Activated T-cell treated with anti-CD3 and anti-CD28 coated beads, Interleukin-2, amount 50 U/mL, for 24 hours (primary cell): ENCODE measurements around the gene JAZF1.
"Not testable (repeated sequence)": the region's sequence is repeated elsewhere in the genome, so short reads cannot be mapped to it uniquely, and the experiment has no call there.

Source experiments
- DNase-seq: peaks from one replicate; pipeline ENCODE4 v3.0.0-alpha.2; 2020
- H3K27ac Mint-ChIP-seq: 2 replicates; pipeline ENCODE4 v1.8.0; 2020; ENCODE audit warnings: mild to moderate bottlenecking, mixed read lengths
- H3K27me3 Mint-ChIP-seq: 2 replicates; pipeline ENCODE4 v1.8.0; 2020; ENCODE audit warnings: mixed read lengths
- H3K36me3 Mint-ChIP-seq: 2 replicates; pipeline ENCODE4 v1.8.0; 2020; ENCODE audit warnings: low read depth, mixed read lengths
- H3K4me1 Mint-ChIP-seq: 2 replicates; pipeline ENCODE4 v1.8.0; 2020; ENCODE audit warnings: low read depth, mixed read lengths
- H3K4me3 Mint-ChIP-seq: 2 replicates; pipeline ENCODE4 v1.8.0; 2020; ENCODE audit warnings: mild to moderate bottlenecking, moderate library complexity, mixed read lengths
- H3K9me3 Mint-ChIP-seq: 2 replicates; pipeline ENCODE4 v1.8.0; 2020; ENCODE audit warnings: mixed read lengths

The JAZF1 gene

GRCh38 chr7:27856703-27857485, 323.7 kb downstream of the JAZF1 start:
- not testable (repeated sequence) for DNase-seq, H3K9me3 Mint-ChIP-seq, H3K4me1 Mint-ChIP-seq, H3K4me3 Mint-ChIP-seq, H3K27me3 Mint-ChIP-seq, H3K27ac Mint-ChIP-seq
- H3K36me3 Mint-ChIP-seq = peaks cover 18% of the 10 kb centered on the region

GRCh38 chr7:27850531-27850930, 330.1 kb downstream of the JAZF1 start:
- no peak for DNase-seq
- Mint-ChIP-seq H3K27me3 (no peaks in the 10 kb centered on the region), H3K27ac (no peak overlapping the region), H3K9me3 (no peaks in the 10 kb centered on the region), H3K36me3 (peaks cover 6% of the 10 kb centered on the region), H3K4me3 (no peak overlapping the region), H3K4me1 (no peaks in the 10 kb centered on the region)

- H3K4me1 Mint-ChIP-seq = no peaks in the 10 kb centered on the region
- H3K4me3 Mint-ChIP-seq = no peak overlapping the region
- no peaks in the 10 kb centered on the region for H3K36me3 Mint-ChIP-seq
- no peak for DNase-seq
- H3K27me3 Mint-ChIP-seq = no peaks in the 10 kb centered on the region
- H3K27ac Mint-ChIP-seq = no peak overlapping the region
- H3K9me3 Mint-ChIP-seq = no peaks in the 10 kb centered on the region
Measured at GRCh38 chr7:27846388-27846787, 334.2 kb downstream of the JAZF1 start.

- Mint-ChIP-seq H3K36me3 (peaks cover 9% of the 10 kb centered on the region), H3K4me1 (peaks cover 15% of the 10 kb centered on the region), H3K9me3 (no peaks in the 10 kb centered on the region), H3K4me3 (no peak overlapping the region), H3K27ac (no peak overlapping the region), H3K27me3 (no peaks in the 10 kb centered on the region)
- no peak for DNase-seq
Measured at GRCh38 chr7:27843584-27844305, 336.9 kb downstream of the JAZF1 start.

DNA sequence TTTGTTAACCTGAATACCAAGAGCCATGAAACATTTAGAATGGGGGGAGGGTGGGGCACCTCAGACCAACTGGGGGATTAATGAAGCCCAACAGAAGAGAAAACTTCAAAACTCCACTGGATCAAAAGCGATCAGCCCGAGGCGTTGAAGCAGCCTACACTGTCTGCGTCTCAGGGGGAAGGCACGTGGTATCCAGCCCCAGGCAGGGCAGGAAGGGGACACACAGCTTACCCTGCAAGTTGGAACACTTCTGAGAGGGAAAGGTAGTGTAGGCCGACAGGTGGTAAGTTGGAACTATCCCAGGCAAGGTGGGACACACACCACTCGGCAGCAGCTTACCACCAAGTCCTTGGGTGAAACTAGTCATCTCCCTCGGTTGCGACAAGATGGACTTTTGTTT, 337.7 kb downstream of the JAZF1 start:
- Mint-ChIP-seq H3K27me3 (no peaks in the 10 kb centered on the region), H3K27ac (no peak overlapping the region), H3K9me3 (no peaks in the 10 kb centered on the region), H3K36me3 (peaks cover 16% of the 10 kb centered on the region), H3K4me3 (no peak overlapping the region), H3K4me1 (peaks cover 15% of the 10 kb centered on the region)
- DNase-seq = no peak

GRCh38 chr7:27842094-27842692, 338.4 kb downstream of the JAZF1 start:
- no peaks in the 10 kb centered on the region for H3K27me3 Mint-ChIP-seq
- no peak for DNase-seq
- peaks cover 15% of the 10 kb centered on the region for H3K4me1 Mint-ChIP-seq
- H3K27ac Mint-ChIP-seq = no peak overlapping the region
- H3K9me3 Mint-ChIP-seq = no peaks in the 10 kb centered on the region
- H3K36me3 Mint-ChIP-seq = peaks cover 16% of the 10 kb centered on the region
- no peak overlapping the region for H3K4me3 Mint-ChIP-seq

GRCh38 chr7:27840760-27841364, 339.7 kb downstream of the JAZF1 start:
- Mint-ChIP-seq H3K9me3 (no peaks in the 10 kb centered on the region), H3K4me3 (no peak overlapping the region), H3K4me1 (peaks cover 15% of the 10 kb centered on the region), H3K27me3 (no peaks in the 10 kb centered on the region), H3K36me3 (peaks cover 19% of the 10 kb centered on the region), H3K27ac (no peak overlapping the region)
- no peak for DNase-seq

DNA sequence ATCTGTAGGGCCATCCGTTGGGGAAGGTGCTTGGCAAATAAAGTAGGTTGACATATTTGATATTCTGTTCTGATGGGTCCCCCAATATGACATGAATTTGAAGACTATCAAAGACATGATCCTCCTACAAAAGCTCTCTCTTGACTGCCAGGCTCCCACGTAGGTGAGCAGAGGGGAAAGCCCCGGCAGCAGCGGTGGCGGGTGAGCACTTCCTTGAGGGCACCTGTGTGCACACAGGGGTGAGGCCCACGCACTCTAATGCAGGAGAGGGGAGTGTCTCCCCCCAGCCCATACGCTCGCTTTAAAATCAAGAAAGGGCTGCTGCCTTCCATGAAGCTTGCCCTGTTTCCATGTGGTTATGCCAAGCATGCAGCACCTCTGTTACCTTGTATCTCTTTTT, 340.3 kb downstream of the JAZF1 start:
- Mint-ChIP-seq H3K4me3 (no peak overlapping the region), H3K27me3 (no peaks in the 10 kb centered on the region), H3K4me1 (peaks cover 15% of the 10 kb centered on the region), H3K9me3 (no peaks in the 10 kb centered on the region), H3K36me3 (peaks cover 25% of the 10 kb centered on the region), H3K27ac (no peak overlapping the region)
- peak; percentile 43 for DNase-seq

DNA sequence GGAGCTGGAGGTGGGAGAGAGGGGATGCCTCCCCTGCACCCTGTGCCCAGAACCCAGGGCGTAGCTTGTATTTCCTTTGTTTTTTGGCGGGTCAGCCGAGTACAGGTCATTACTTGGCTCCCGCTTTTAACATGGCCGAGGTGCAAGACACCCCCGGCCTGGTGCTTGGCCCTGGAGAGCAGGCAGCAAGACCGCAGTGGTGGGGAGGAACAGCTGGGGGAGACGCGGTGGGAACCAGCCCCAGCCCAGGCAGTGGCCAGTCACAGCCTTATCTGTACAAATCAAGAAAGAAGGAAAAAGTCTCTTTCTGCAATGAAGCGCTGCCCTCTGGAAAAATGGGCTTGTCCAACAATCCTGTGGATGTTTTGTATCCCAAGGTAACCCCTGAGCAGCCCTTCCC, 341.5 kb downstream of the JAZF1 start:
- Mint-ChIP-seq H3K27me3 (no peaks in the 10 kb centered on the region), H3K9me3 (no peaks in the 10 kb centered on the region), H3K4me1 (peaks cover 15% of the 10 kb centered on the region), H3K27ac (no peak overlapping the region), H3K4me3 (no peak overlapping the region), H3K36me3 (peaks cover 31% of the 10 kb centered on the region)
- DNase-seq = no peak

- peaks cover 15% of the 10 kb centered on the region for H3K4me1 Mint-ChIP-seq
- H3K4me3 Mint-ChIP-seq = no peak overlapping the region
- H3K27me3 Mint-ChIP-seq = no peaks in the 10 kb centered on the region
- H3K27ac Mint-ChIP-seq = no peak overlapping the region
- peaks cover 46% of the 10 kb centered on the region for H3K36me3 Mint-ChIP-seq
- no peaks in the 10 kb centered on the region for H3K9me3 Mint-ChIP-seq
- no peak for DNase-seq
Measured at GRCh38 chr7:27836536-27836935, 344.1 kb downstream of the JAZF1 start.

DNA sequence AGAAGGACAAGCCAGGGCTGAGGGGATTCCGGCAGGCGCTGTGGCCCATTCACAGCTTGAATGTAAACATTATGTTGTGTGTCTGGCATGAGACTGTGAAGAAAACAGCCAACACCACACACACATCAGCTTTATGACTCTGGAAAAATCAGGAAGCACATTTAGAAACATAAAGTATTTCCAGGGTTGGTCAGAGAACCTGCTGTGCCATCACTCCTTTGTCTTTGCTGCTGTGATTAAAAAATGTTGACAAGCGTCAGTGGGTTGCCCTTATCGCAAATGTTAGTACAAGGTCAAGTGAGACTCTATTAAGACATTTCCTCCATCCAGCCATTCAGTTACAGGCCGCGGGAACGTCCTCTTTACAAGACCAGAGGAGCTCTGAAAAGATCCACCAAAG, 345.2 kb downstream of the JAZF1 start:
- Mint-ChIP-seq H3K4me1 (peaks cover 9% of the 10 kb centered on the region), H3K9me3 (no peaks in the 10 kb centered on the region), H3K27me3 (no peaks in the 10 kb centered on the region), H3K36me3 (peaks cover 57% of the 10 kb centered on the region), H3K27ac (no peak overlapping the region), H3K4me3 (no peak overlapping the region)
- no peak for DNase-seq

GRCh38 chr7:27834179-27834921, 346.2 kb downstream of the JAZF1 start:
- no peak for DNase-seq
- no peaks in the 10 kb centered on the region for H3K27me3 Mint-ChIP-seq
- H3K4me1 Mint-ChIP-seq = peaks cover under 1% of the 10 kb centered on the region
- H3K27ac Mint-ChIP-seq = no peak overlapping the region
- no peaks in the 10 kb centered on the region for H3K9me3 Mint-ChIP-seq
- H3K36me3 Mint-ChIP-seq = peaks cover 56% of the 10 kb centered on the region
- H3K4me3 Mint-ChIP-seq = no peak overlapping the region

DNA sequence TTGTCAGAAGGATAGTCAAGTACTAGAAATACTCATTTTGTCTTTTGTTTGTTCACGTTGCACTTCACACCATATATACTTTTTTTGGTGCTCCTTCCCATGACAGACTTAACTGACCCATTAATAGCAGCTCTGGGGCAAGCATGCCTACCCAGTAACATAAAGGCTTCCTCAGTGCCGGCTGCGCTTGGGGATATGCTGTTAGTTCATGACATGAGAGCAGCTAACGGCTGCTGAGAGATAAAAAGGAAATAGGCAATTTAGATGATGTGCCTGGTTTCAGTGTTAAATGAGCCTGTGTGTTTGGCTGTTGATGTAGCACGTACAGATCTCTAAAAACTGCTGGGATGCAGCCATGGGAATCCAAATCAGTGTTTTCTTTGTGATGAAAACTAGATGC, 354.2 kb downstream of the JAZF1 start:
- peaks cover 78% of the 10 kb centered on the region for H3K36me3 Mint-ChIP-seq
- no peak overlapping the region for H3K4me3 Mint-ChIP-seq
- no peaks in the 10 kb centered on the region for H3K4me1 Mint-ChIP-seq
- no peaks in the 10 kb centered on the region for H3K27me3 Mint-ChIP-seq
- peak overlapping the region; percentile 26 for H3K27ac Mint-ChIP-seq
- H3K9me3 Mint-ChIP-seq = no peaks in the 10 kb centered on the region
- no peak for DNase-seq

- no peak overlapping the region for H3K4me3 Mint-ChIP-seq
- H3K9me3 Mint-ChIP-seq = no peaks in the 10 kb centered on the region
- peaks cover 76% of the 10 kb centered on the region for H3K36me3 Mint-ChIP-seq
- no peak overlapping the region for H3K27ac Mint-ChIP-seq
- DNase-seq = no peak
- no peaks in the 10 kb centered on the region for H3K4me1 Mint-ChIP-seq
- H3K27me3 Mint-ChIP-seq = no peaks in the 10 kb centered on the region
Measured at GRCh38 chr7:27825891-27826290, 354.7 kb downstream of the JAZF1 start.
